ENCODE measurements around the gene PPP2R2C.
A peak's percentile ranks its signal among the peaks of the same experiment; 100 is the strongest.

Gene PPP2R2C

GRCh38 chr4:6441758-6442157 is 30.7 kb downstream of the PPP2R2C start (continued):
- TF ChIP-seq, protein P1, sequence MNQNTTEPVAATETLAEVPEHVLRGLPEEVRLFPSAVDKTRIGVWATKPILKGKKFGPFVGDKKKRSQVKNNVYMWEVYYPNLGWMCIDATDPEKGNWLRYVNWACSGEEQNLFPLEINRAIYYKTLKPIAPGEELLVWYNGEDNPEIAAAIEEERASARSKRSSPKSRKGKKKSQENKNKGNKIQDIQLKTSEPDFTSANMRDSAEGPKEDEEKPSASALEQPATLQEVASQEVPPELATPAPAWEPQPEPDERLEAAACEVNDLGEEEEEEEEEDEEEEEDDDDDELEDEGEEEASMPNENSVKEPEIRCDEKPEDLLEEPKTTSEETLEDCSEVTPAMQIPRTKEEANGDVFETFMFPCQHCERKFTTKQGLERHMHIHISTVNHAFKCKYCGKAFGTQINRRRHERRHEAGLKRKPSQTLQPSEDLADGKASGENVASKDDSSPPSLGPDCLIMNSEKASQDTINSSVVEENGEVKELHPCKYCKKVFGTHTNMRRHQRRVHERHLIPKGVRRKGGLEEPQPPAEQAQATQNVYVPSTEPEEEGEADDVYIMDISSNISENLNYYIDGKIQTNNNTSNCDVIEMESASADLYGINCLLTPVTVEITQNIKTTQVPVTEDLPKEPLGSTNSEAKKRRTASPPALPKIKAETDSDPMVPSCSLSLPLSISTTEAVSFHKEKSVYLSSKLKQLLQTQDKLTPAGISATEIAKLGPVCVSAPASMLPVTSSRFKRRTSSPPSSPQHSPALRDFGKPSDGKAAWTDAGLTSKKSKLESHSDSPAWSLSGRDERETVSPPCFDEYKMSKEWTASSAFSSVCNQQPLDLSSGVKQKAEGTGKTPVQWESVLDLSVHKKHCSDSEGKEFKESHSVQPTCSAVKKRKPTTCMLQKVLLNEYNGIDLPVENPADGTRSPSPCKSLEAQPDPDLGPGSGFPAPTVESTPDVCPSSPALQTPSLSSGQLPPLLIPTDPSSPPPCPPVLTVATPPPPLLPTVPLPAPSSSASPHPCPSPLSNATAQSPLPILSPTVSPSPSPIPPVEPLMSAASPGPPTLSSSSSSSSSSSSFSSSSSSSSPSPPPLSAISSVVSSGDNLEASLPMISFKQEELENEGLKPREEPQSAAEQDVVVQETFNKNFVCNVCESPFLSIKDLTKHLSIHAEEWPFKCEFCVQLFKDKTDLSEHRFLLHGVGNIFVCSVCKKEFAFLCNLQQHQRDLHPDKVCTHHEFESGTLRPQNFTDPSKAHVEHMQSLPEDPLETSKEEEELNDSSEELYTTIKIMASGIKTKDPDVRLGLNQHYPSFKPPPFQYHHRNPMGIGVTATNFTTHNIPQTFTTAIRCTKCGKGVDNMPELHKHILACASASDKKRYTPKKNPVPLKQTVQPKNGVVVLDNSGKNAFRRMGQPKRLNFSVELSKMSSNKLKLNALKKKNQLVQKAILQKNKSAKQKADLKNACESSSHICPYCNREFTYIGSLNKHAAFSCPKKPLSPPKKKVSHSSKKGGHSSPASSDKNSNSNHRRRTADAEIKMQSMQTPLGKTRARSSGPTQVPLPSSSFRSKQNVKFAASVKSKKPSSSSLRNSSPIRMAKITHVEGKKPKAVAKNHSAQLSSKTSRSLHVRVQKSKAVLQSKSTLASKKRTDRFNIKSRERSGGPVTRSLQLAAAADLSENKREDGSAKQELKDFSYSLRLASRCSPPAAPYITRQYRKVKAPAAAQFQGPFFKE (tag by site-specific recombination; IDR thresholded peaks at IDR 0.05; ENCODE audit: borderline replicate concordance): no peak
- no peak for TF ChIP-seq ZNF114 (tag by site-specific recombination; IDR thresholded peaks at IDR 0.05)
- TF ChIP-seq MEIS1 (CRISPR knock-in tag; IDR thresholded peaks at IDR 0.05; ENCODE audit: borderline replicate concordance): no peak
- TF ChIP-seq IKZF3 (tag by site-specific recombination; IDR thresholded peaks at IDR 0.05): no peak

GRCh38 chr4:6441202-6441582 is 31.2 kb downstream of the PPP2R2C start:
- TF ChIP-seq ZNF391 (tag by site-specific recombination; IDR thresholded peaks at IDR 0.05; ENCODE audit: borderline replicate concordance, low read depth): no peak
- no peak for TF ChIP-seq ZNF133 (tag by site-specific recombination; IDR thresholded peaks at IDR 0.05)
- TF ChIP-seq OSR2 (tag by site-specific recombination; IDR thresholded peaks at IDR 0.05): no peak
- TF ChIP-seq KLF1 (tag by site-specific recombination; IDR thresholded peaks at IDR 0.05): no peak
- TF ChIP-seq, protein P2, sequence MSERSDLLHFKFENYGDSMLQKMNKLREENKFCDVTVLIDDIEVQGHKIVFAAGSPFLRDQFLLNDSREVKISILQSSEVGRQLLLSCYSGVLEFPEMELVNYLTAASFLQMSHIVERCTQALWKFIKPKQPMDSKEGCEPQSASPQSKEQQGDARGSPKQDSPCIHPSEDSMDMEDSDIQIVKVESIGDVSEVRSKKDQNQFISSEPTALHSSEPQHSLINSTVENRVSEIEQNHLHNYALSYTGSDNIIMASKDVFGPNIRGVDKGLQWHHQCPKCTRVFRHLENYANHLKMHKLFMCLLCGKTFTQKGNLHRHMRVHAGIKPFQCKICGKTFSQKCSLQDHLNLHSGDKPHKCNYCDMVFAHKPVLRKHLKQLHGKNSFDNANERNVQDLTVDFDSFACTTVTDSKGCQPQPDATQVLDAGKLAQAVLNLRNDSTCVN (tag by site-specific recombination; optimal IDR thresholded peaks at IDR 0.05): no peak
- no peak for TF ChIP-seq ZNF785 (tag by site-specific recombination; IDR thresholded peaks at IDR 0.05)
- TF ChIP-seq, protein P3, sequence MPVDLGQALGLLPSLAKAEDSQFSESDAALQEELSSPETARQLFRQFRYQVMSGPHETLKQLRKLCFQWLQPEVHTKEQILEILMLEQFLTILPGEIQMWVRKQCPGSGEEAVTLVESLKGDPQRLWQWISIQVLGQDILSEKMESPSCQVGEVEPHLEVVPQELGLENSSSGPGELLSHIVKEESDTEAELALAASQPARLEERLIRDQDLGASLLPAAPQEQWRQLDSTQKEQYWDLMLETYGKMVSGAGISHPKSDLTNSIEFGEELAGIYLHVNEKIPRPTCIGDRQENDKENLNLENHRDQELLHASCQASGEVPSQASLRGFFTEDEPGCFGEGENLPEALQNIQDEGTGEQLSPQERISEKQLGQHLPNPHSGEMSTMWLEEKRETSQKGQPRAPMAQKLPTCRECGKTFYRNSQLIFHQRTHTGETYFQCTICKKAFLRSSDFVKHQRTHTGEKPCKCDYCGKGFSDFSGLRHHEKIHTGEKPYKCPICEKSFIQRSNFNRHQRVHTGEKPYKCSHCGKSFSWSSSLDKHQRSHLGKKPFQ (tag by site-specific recombination; IDR thresholded peaks at IDR 0.05): no peak
- TF ChIP-seq, protein P4, sequence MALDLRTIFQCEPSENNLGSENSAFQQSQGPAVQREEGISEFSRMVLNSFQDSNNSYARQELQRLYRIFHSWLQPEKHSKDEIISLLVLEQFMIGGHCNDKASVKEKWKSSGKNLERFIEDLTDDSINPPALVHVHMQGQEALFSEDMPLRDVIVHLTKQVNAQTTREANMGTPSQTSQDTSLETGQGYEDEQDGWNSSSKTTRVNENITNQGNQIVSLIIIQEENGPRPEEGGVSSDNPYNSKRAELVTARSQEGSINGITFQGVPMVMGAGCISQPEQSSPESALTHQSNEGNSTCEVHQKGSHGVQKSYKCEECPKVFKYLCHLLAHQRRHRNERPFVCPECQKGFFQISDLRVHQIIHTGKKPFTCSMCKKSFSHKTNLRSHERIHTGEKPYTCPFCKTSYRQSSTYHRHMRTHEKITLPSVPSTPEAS (tag by site-specific recombination; IDR thresholded peaks at IDR 0.05): no peak
- CTCF ChIA-PET: no interaction called here
- Histone ChIP-seq H3K4me1 (ENCODE audit: control insufficient read depth, insufficient read depth, low read length) (no peaks in the 10 kb centered on the region), H3K4me3 (ENCODE audit: low read depth, low read length) (no peak overlapping the region), H3K9me3 (ENCODE audit: control insufficient read depth, insufficient read depth, low read depth, low read length) (no peaks in the 10 kb centered on the region), H3K27ac (ENCODE audit: extremely low read depth, low read depth, low read length) (no peak overlapping the region), H3K36me3 (ENCODE audit: control insufficient read depth in 2 of 2, insufficient read depth in 1 of 2, low read length in 2 of 2) (no peaks in the 10 kb centered on the region)
- POLR2A ChIA-PET: no interaction called here

- Histone ChIP-seq H3K27ac (ENCODE audit: extremely low read depth, low read depth, low read length) (no peak overlapping the region), H3K9me3 (ENCODE audit: control insufficient read depth, insufficient read depth, low read depth, low read length) (no peaks in the 10 kb centered on the region), H3K4me1 (ENCODE audit: control insufficient read depth, insufficient read depth, low read length) (no peaks in the 10 kb centered on the region), H3K36me3 (ENCODE audit: control insufficient read depth in 2 of 2, insufficient read depth in 1 of 2, low read length in 2 of 2) (no peaks in the 10 kb centered on the region), H3K4me3 (ENCODE audit: low read depth, low read length) (no peak overlapping the region)
- TF ChIP-seq MZF1 (tag by site-specific recombination; IDR thresholded peaks at IDR 0.05; ENCODE audit: borderline replicate concordance) (no peak), ZNF37A (tag by site-specific recombination; IDR thresholded peaks at IDR 0.05) (peak; percentile 92), ZXDB (tag by site-specific recombination; IDR thresholded peaks at IDR 0.05) (no peak)
- ChIA-PET CTCF (no interaction called here), POLR2A (no interaction called here)
Measured at GRCh38 chr4:6440506-6441201, 31.8 kb downstream of the PPP2R2C start.
